H1 (cell line): ENCODE measurements around the gene UCKL1. TPM values are rescaled to one million over a fixed set of nuclear protein-coding genes. Genes with fewer than 3 reads are reported as not detected.

Experiments
- polyA plus RNA-seq, 7 experiments: library from polyadenylated mRNA; depleted of rRNA in 3 of 7; stranded (reverse) in 5 of 7; unstranded in 2 of 7; fragments of >200 nt in 5 of 7; fragments of 200-250 nt in 2 of 7; gene quantifications; 1 replicate in 5 of 7; 2 replicates in 1 of 7; 4 replicates in 1 of 7; pipeline versions ENCODE4 v1.2.1 to v1.2.3, GENCODE V29; 2011 to 2013; ENCODE audit warnings: missing spikeins in 2 of 7, mixed read lengths in 2 of 7
- total RNA-seq: library from RNA; stranded (reverse); fragmentation: NEBNext Ultra II Directional; extraction: Animal tissue kit (Norgen Biotek cat#: 25700); gene quantifications from 2 replicates; pipeline ENCODE4 v1.2.1, GENCODE V29; 2021
- TF ChIP-seq, protein P1 (sequence below): fragments of 300-600 bp; sonication (generic); IDR thresholded peaks from 2 replicates; pipeline ENCODE4 v1.7.1; 2012; ENCODE audit warnings: low read length, moderate library complexity, mild to moderate bottlenecking, inconsistent platforms; ENCODE audit not compliant: insufficient replicate concordance

UCKL1 gene
- total and polyA plus RNA-seq, 2 of the 8 experiments (the other 6 are each of a cell fraction or from before 2014, with no cell fraction given), result 36.5 to 91.2 TPM

GRCh38 chr20:63926298-63926697 is 29.9 kb downstream of the UCKL1 start (continued):
- TF ChIP-seq, protein P1, sequence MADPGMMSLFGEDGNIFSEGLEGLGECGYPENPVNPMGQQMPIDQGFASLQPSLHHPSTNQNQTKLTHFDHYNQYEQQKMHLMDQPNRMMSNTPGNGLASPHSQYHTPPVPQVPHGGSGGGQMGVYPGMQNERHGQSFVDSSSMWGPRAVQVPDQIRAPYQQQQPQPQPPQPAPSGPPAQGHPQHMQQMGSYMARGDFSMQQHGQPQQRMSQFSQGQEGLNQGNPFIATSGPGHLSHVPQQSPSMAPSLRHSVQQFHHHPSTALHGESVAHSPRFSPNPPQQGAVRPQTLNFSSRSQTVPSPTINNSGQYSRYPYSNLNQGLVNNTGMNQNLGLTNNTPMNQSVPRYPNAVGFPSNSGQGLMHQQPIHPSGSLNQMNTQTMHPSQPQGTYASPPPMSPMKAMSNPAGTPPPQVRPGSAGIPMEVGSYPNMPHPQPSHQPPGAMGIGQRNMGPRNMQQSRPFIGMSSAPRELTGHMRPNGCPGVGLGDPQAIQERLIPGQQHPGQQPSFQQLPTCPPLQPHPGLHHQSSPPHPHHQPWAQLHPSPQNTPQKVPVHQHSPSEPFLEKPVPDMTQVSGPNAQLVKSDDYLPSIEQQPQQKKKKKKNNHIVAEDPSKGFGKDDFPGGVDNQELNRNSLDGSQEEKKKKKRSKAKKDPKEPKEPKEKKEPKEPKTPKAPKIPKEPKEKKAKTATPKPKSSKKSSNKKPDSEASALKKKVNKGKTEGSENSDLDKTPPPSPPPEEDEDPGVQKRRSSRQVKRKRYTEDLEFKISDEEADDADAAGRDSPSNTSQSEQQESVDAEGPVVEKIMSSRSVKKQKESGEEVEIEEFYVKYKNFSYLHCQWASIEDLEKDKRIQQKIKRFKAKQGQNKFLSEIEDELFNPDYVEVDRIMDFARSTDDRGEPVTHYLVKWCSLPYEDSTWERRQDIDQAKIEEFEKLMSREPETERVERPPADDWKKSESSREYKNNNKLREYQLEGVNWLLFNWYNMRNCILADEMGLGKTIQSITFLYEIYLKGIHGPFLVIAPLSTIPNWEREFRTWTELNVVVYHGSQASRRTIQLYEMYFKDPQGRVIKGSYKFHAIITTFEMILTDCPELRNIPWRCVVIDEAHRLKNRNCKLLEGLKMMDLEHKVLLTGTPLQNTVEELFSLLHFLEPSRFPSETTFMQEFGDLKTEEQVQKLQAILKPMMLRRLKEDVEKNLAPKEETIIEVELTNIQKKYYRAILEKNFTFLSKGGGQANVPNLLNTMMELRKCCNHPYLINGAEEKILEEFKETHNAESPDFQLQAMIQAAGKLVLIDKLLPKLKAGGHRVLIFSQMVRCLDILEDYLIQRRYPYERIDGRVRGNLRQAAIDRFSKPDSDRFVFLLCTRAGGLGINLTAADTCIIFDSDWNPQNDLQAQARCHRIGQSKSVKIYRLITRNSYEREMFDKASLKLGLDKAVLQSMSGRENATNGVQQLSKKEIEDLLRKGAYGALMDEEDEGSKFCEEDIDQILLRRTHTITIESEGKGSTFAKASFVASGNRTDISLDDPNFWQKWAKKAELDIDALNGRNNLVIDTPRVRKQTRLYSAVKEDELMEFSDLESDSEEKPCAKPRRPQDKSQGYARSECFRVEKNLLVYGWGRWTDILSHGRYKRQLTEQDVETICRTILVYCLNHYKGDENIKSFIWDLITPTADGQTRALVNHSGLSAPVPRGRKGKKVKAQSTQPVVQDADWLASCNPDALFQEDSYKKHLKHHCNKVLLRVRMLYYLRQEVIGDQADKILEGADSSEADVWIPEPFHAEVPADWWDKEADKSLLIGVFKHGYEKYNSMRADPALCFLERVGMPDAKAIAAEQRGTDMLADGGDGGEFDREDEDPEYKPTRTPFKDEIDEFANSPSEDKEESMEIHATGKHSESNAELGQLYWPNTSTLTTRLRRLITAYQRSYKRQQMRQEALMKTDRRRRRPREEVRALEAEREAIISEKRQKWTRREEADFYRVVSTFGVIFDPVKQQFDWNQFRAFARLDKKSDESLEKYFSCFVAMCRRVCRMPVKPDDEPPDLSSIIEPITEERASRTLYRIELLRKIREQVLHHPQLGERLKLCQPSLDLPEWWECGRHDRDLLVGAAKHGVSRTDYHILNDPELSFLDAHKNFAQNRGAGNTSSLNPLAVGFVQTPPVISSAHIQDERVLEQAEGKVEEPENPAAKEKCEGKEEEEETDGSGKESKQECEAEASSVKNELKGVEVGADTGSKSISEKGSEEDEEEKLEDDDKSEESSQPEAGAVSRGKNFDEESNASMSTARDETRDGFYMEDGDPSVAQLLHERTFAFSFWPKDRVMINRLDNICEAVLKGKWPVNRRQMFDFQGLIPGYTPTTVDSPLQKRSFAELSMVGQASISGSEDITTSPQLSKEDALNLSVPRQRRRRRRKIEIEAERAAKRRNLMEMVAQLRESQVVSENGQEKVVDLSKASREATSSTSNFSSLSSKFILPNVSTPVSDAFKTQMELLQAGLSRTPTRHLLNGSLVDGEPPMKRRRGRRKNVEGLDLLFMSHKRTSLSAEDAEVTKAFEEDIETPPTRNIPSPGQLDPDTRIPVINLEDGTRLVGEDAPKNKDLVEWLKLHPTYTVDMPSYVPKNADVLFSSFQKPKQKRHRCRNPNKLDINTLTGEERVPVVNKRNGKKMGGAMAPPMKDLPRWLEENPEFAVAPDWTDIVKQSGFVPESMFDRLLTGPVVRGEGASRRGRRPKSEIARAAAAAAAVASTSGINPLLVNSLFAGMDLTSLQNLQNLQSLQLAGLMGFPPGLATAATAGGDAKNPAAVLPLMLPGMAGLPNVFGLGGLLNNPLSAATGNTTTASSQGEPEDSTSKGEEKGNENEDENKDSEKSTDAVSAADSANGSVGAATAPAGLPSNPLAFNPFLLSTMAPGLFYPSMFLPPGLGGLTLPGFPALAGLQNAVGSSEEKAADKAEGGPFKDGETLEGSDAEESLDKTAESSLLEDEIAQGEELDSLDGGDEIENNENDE, result no peak
